GM12892 (cell line): Measurements from ENCODE around the gene ARHGAP24.

ENCODE experiments used
- POLR2A ChIP-seq: IDR thresholded peaks from 2 replicates; pipeline ENCODE4 v1.6.1; 2011; ENCODE audit warnings: low read depth, low read length, control low read depth
- POLR2AphosphoS5 ChIP-seq: IDR thresholded peaks from 2 replicates; pipeline ENCODE4 v1.6.1; 2011; ENCODE audit warnings: low read depth, low read length, control low read depth
- TAF1 ChIP-seq: IDR thresholded peaks from 2 replicates; pipeline ENCODE4 v1.6.1; 2011; ENCODE audit warnings: low read depth, mild to moderate bottlenecking, control low read depth, low read length, borderline replicate concordance

DNA sequence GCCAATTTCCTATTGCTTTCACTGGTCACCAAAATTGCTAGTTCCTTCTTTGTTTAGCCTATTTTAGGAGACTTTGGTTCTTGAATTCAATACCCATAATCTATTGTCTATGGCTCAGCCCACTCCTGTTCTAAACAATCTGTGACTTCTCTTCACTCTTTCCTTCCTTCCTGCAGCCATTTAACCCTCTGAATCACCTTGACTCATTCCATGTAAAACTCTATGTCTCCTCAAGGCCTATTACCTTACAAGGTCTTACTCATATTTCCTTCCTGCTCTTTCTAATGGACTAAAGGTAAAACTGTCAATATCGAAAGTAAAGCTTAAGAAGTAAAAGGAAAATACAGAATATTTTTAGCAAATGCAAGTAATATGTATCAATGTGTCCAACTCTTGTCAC lies 301.6 kb downstream of the ARHGAP24 start:
- TF ChIP-seq POLR2A (no peak), TAF1 (no peak), POLR2AphosphoS5 (no peak)
